GM15510 (cell line): ENCODE measurements around the gene RSBN1.

ENCODE experiments used
- POLR2A ChIP-seq: IDR thresholded peaks from 3 replicates; pipeline ENCODE4 v1.6.1; 2011; ENCODE audit warnings: borderline replicate concordance; ENCODE audit not compliant: insufficient read length; ENCODE audit errors: extremely low read depth

RSBN1 gene

GRCh38 chr1:113835686-113836290, 23.5 kb upstream of the RSBN1 start:
- no peak for TF ChIP-seq POLR2A

DNA sequence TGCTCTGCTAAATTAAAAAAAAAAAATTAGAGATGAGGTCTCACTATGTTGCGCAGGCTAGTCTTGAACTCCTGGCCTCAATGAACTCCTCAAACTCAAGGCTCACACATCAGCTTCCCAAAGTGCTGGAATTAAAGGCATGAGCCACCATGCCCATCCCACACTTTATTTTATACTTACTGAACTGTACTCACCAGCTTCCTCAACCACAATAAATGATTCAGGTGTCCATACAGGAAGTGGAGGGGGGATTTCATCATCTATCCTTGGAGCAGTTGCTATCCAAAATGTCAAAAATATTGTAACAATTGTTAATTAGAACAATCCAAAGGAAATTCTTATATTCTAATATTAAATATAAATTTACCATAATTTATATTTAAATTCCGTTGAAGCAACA, 22.4 kb upstream of the RSBN1 start:
- no peak for TF ChIP-seq POLR2A

DNA sequence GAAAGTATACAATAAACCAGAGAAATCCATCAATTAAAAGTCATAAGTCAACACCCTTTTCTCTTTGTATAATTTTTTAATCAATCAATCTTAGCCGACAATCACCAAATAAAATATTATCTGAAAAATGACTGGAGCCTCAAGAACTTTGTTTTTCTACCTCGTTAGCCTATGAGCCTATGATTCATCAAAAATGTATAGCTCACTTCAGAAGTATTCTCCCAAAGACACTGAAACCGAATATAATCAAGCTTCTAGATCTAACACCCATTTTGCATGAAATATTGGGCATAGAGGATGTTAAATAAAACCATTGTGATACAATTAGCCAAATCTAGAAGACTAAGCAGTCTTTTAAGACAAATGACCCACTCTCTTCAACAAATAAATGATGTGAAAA, 17.8 kb upstream of the RSBN1 start:
- TF ChIP-seq POLR2A: no peak

DNA sequence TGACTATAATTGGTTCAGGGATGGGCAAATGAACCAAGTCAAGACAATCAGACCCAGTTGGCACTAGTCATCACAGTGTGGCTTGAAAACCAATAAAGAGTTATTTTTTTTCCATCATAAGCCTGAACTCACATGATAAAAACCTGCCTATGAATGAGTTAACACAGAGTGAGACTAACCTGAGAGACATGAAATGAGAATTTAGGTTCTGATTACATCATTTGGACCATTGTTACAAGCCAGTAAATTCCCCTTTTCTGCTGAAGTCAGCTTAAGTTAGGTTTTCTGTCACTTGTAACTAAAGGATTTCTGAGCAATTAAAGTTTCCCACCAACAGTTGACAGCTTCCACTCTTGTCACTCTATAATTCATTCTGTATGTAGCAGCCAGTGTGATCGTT, 9.6 kb upstream of the RSBN1 start:
- TF ChIP-seq POLR2A: no peak

GRCh38 chr1:113818578-113818977, 6.3 kb upstream of the RSBN1 start:
- TF ChIP-seq POLR2A: no peak

DNA sequence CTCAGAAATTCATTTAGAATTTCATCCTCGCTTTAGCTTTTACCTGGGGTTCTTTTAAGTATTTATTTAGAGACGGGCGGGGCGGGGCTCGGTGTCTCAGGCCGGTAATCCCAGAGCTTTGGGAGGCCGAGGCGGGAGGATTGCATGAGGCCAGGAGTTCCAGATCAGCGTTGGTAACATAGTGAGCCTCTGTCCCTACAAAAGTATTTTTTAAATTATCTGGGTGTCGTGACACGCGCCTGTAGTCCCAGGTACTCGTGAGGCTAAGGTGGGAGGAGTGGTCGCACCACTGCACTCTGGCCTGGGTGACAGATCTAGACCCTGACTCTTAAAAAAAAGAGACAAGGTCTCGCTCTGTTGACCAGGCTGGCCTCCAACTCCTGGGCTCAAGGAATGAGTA, 942 bp upstream of the RSBN1 start:
- no peak for TF ChIP-seq POLR2A

GRCh38 chr1:113812661-113813135, 422 bp upstream of the RSBN1 start:
- no peak for TF ChIP-seq POLR2A

GRCh38 chr1:113811156-113811887, 954 bp downstream of the RSBN1 start:
- no peak for TF ChIP-seq POLR2A

DNA sequence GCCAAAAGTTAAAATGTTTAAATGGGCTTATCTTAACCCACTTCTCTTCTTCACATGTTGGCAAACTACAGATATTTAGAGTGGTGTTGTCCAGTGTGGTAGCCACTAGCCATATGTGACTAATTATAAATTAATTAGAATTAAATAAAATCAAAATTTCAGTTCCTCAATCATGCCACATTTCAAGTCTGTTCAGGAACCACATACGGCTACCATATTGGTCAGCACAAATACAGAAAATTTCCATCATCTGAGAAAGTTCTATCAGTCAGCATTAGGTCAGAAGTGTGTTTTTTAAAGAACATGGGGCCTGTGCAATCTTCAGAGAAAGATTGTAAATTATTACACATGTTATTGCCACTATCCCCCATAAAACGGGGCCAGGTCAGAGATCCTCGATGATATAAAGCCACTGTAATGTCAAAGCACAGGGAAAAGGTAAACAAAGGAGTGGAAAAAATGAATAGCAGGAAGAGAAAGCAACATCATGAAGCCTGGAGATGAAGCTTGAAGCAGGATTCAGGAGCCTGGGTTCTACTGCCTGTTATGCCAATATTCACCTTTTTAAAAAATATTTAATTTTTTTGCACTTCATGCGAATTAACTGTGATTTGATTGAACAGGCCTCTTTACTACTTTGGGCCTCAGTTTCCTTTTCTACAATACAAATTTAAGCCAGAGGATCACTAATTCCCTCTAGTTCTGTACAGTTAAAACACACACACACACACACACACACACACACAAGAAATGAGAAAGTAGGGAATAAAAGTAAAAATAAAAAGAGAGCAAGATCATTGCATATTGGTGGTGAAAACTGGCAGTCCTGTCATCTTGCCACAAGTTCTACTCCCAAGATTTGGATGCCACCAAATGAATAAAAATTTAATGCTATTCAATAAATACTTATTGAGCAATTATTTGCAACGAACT, 2.3 kb downstream of the RSBN1 start:
- no peak for TF ChIP-seq POLR2A

DNA sequence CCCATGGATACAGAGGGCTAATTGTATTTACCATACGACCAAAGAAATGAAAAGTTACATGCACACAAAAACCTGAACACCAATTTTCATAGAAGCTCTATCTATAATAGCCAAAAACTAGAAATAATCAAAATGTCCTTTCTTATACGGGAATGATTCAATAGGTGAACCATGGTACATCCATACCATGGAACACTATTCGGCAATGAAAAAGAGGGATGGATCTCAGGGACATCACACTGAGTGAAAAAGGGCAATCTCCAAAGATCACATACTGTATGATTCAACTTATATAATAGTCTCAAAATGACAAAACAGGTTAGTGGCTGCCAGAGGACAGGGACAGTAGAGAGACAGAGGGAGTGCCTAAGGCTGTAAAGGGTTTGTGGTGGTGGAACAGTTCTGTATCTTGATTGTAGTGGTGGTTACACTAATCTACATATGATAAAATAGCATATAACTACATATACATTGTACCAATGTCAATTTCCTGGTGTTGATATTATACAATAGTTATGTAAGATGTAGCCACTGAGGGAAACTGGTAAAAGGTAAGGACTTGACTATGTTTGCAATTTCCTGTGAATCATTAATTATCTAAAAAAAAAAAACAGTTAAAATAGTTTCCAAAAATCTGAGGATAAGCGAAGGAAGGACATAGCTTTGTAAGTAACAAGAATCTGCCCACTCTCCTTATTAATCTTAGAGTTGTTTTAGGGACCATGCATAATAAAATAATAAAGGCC, 3.7 kb downstream of the RSBN1 start:
- TF ChIP-seq POLR2A: no peak

GRCh38 chr1:113805639-113806038, 6.6 kb downstream of the RSBN1 start:
- no peak for TF ChIP-seq POLR2A

GRCh38 chr1:113805256-113805531, 7.1 kb downstream of the RSBN1 start:
- TF ChIP-seq POLR2A: no peak

GRCh38 chr1:113804421-113805255, 7.6 kb downstream of the RSBN1 start:
- no peak for TF ChIP-seq POLR2A
